ENCODE measurements around the gene NECAP2. TPM values are rescaled to one million over a fixed set of nuclear protein-coding genes. Genes with fewer than 3 reads are reported as not detected.

Gene NECAP2
- total RNA-seq, 2 experiments from 2014 or later = 107 to 115 TPM

Other genes with a start within 250 kb of the NECAP2 start
- 10 to 100 TPM; 10.7 to 12.1 TPM for gene ARHGEF19, start 228.1 kb upstream of the NECAP2 start, total RNA-seq
- gene CPLANE2, start 203.5 kb upstream of the NECAP2 start, total RNA-seq = 1 to 10 TPM; 6.4 to 6.8 TPM
- 10 to 100 TPM; 15.5 to 19.3 TPM for gene FBXO42, start 88.2 kb upstream of the NECAP2 start, total RNA-seq
- 100 to 1,000 TPM; 156 to 177 TPM for gene SZRD1, start 73.5 kb upstream of the NECAP2 start, total RNA-seq
- gene SPATA21, start 3.3 kb upstream of the NECAP2 start, total RNA-seq = not detected
- 1,000 to 10,000 TPM; 2,316 to 2,477 TPM for gene RNU1-1, start 73.6 kb downstream of the NECAP2 start, total RNA-seq
- gene NBPF1, start 172.8 kb downstream of the NECAP2 start, total RNA-seq = 1 to 10 TPM; 6.7 to 7.7 TPM
- 1,000 to 10,000 TPM; 2,316 to 2,477 TPM for gene RNU1-3, start 226.2 kb downstream of the NECAP2 start, total RNA-seq